DMS 273 (cell line): Measurements from ENCODE around the gene SHROOM3.
"Not testable (repeated sequence)": the region's sequence is repeated elsewhere in the genome, so short reads cannot be mapped to it uniquely, and the experiment has no call there.

Source experiments
- DNase-seq: peaks from one replicate; lab custom pipeline; 2025; ENCODE audit not compliant: unreplicated experiment; lab: John Stamatoyannopoulos, UW

Gene SHROOM3

DNA sequence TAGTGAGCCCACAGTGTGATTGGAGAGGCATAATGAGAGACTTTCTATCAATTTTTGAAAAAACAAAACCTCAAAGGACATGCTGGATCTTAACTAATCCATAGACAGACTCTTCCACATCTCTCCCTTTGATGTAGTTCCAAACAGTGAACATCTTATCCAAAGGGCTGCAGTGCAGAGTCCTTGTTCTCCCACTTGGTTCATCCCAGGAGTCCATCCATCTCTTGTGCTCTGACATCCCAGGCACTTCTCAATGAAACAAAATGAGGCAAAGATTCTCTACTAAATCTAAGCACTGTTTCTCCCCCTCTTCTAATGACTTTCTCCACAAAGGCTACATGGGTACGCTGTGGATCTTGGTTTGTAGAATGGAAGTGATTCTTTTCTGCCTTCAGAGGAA is 8.3 kb downstream of the SHROOM3 start:
- DNase-seq: no peak

- DNase-seq: no peak
These were observed 10.9 kb downstream of the SHROOM3 start for GRCh38 chr4:76445911-76446310.

DNA sequence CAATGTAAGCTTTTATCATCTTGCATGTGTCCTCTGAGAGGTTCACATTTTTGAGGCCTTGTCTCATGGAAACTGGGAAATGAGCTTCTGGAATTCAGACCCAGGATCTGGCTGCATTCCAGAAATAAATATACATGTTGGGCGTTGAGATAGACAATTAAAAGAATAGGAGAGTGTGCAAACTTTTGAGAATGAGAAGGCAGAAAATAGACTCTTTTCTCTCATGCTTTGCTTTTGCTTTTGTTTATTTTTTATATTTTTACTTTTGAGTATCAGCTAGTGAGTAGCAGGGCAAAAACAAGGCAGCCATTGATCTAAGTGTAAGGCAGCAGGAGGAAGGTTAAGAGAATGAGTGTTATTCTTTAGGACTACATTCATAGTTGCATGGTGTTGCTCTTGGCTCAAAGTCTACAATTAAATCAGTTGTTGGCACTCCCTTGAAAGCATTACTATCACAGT is 12.4 kb downstream of the SHROOM3 start:
- no peak for DNase-seq

DNA sequence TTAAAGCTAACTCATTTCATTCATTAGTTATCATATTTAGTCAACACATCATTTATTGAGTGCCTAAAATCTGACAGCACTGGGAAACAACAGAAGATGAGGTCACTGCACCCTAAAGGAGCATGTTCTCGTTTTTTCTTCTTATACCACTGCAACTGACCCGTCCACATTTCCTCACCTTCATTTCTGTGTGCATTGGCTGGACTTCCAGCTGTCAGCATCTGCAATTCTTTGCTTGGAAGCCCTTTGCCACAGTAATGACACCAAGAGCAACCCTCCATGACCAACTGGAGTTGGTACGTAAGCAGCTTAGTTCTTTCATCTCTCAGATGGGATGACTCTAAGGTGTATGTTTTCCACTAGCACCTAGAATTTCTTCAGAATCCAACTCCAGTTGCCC is 13.2 kb downstream of the SHROOM3 start:
- DNase-seq: no peak

DNA sequence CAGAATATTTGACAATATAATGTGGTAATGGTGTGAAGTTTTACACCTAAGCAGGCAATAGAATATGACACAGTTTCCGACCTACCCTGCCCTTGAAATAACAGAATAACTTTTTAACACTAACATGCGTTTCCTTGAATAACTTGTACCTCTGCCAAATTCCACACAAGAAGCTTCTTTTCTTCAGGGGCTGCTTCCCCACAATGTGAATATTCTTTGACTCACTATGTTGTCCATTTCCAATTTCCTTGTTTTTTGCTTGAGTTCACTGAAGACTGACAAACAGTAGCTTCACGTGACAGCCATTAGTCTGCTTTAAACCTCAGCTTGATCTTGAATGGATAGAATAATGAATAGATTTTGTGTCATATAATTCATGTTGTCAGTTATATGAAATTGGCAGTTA is 14.3 kb downstream of the SHROOM3 start:
- DNase-seq: no peak

DNA sequence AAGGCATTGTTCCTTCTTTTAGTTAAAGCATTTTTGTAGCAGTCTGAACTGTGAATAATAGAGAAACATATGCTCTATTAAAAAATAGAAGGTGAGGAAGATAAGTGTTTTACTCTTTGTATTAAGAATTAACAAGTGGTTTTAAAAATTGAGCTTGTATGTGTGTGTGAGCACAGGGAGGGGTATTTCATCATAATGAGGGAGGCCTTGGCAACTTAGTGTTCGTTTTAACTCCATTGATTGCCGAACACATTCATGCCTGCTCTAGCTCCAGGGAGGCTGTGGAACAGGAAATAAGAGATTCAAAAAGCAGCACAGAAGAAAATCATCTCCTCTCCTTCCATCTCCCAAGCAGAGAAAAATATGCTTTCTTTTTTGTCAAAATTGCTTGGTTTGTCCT is 14.8 kb downstream of the SHROOM3 start:
- no peak for DNase-seq

GRCh38 chr4:76453232-76453631 is 18.2 kb downstream of the SHROOM3 start:
- DNase-seq: no peak

GRCh38 chr4:76454073-76454472 is 19.0 kb downstream of the SHROOM3 start:
- DNase-seq: not testable (repeated sequence)

- no peak for DNase-seq
These were observed 22.9 kb downstream of the SHROOM3 start for GRCh38 chr4:76457885-76458284.

- no peak for DNase-seq
These were observed 23.3 kb downstream of the SHROOM3 start for GRCh38 chr4:76458297-76458696.

DNA sequence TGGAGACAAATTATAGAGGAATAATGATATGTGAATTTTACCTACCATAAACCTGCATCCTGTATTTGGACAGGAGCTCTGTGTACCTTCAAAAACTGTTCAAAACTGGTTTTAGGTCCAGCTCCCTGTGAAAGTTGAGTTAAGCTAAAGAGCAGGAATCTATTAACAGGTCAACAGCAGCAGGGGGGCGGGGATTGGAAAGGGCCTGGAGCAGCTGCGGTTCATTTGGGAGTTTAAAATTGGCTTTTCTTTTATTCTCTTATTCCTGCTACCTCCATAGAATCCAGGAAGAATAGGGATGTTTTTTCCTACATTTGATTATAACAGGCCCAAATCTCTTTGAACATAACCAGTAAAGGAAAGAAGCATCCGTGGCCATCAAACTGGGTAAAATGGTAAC is 23.8 kb downstream of the SHROOM3 start:
- no peak for DNase-seq

DNA sequence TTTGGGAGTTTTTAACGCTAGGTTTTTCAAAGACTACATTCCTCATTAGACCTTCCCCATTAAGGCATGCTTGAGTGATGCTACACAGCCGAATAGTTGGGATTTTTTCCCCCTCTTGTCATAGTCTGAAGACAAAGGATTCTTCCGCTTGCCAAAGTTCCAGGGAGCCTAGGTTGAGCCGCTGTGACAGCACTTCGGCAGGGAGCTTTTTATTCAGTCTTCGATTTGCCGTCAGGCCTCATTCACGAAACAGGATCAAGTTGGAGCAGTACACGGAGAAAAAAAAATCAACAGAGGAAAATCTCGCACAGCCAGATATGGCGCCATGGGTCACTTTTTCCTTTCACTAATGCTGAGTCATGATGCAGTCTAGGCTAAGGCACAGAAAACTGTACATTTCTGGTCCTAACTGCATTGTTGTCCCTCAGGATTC is 24.3 kb downstream of the SHROOM3 start:
- no peak for DNase-seq

GRCh38 chr4:76463568-76463967 is 28.5 kb downstream of the SHROOM3 start:
- no peak for DNase-seq

GRCh38 chr4:76470064-76470463 is 35.0 kb downstream of the SHROOM3 start:
- no peak for DNase-seq

- DNase-seq: no peak
These were observed 35.5 kb downstream of the SHROOM3 start for GRCh38 chr4:76470532-76470931.

DNA sequence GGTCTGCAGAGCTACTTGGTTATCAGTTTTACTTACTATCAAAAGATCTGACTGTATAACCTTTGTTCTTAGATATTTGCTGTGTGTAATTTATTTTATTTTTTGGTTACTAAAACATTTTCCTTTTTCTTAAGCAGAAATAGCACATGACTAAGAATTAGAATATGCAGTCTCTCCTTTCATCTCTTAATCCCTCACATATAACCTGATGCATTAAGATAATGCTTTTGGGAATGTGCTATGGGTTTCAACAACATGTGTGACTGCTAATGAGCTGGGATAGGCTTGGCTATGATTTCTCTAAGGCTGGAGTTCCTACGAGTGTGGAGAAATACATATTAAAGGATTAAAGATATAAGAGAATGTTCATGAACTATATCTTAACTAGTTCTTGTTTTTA is 41.5 kb downstream of the SHROOM3 start:
- DNase-seq: no peak

DNA sequence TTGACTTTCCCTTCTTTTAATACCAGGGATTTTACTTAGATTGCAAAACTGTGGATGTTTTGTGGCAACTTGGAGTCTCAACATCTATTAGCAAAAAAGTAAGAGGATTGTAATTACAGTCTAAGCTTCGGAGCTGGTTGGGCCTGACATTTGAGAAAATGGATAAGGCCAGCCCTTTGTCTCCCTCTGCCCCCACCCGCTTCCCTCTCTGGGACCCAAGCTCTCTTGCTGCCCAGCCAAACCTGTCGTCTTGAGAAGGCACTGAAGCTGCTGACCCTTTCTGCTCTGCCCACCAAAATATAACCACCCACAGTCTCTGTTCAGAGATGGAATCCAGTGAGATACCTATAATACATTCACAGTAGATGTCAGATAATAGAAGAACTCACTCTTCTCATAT is 49.6 kb downstream of the SHROOM3 start:
- DNase-seq: no peak

- DNase-seq: no peak
These were observed 50.4 kb downstream of the SHROOM3 start for GRCh38 chr4:76485450-76485849.

GRCh38 chr4:76486588-76487276 is 51.7 kb downstream of the SHROOM3 start:
- DNase-seq: no peak

GRCh38 chr4:76487621-76488020 is 52.6 kb downstream of the SHROOM3 start:
- no peak for DNase-seq

GRCh38 chr4:76488455-76488854 is 53.4 kb downstream of the SHROOM3 start:
- DNase-seq: no peak

DNA sequence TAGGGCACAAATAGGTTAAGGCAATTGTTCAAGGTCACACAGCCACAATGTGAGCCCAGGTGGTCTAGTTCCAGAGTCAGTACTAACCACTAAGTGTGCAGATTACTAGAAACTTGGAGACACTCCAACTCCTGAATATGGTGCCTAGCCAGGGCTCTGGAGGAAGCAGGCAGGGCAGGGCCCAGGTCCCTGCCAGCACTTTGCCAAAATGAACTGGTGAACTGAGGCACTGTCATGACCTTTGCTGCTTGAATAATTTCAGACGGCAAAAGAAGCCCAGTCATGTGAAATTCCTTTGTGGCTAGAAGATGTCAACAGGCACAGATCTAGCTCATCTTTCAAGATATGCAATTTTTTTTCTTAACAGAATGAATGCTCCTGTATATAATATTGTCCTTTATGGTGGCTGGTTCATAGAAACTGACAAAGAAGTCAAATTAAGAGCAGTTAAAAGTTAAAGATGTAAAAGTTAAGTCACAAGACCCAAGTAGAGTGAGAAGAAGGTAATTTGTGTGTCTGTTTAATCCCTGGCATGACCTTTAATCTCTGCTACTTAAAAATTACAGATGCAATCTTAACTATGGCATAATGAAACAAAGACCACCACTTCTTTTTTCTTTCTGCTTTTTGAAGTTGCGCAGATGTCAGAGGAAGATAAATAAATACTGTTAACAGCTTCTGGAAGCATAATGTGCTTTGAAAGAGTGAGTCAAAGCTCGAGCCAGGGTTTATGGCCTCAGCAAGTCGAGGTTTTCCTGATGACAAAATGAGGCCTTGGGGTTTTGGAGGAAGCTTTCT is 54.1 kb downstream of the SHROOM3 start:
- no peak for DNase-seq
